GM18502 (cell line): Measurements from ENCODE around the gene CRIM1.

ENCODE experiments used
- ATAC-seq: cut with Tn5 transposase; IDR thresholded peaks from one replicate; pipeline ENCODE4 v1.9.1; 2021; ENCODE audit warnings: mild to moderate bottlenecking; ENCODE audit not compliant: unreplicated experiment, poor library complexity

Gene CRIM1

GRCh38 chr2:36538335-36538734 is 182.8 kb downstream of the CRIM1 start:
- ATAC-seq: no peak

- no peak for ATAC-seq
These were observed 184.1 kb downstream of the CRIM1 start for GRCh38 chr2:36539631-36540030.

- ATAC-seq: no peak
These were observed 185.6 kb downstream of the CRIM1 start for GRCh38 chr2:36540986-36541754.

- no peak for ATAC-seq
These were observed 186.5 kb downstream of the CRIM1 start for GRCh38 chr2:36541891-36542595.

GRCh38 chr2:36544638-36545338 is 189.2 kb downstream of the CRIM1 start:
- ATAC-seq: no peak

- no peak for ATAC-seq
These were observed 190.4 kb downstream of the CRIM1 start for GRCh38 chr2:36545871-36546416.

- no peak for ATAC-seq
These were observed 192.3 kb downstream of the CRIM1 start for GRCh38 chr2:36547906-36548305.

GRCh38 chr2:36549165-36549574 is 193.6 kb downstream of the CRIM1 start:
- no peak for ATAC-seq

GRCh38 chr2:36550006-36550405 is 194.4 kb downstream of the CRIM1 start:
- ATAC-seq: no peak

- no peak for ATAC-seq
These were observed 198.1 kb downstream of the CRIM1 start for GRCh38 chr2:36553683-36554082.

- ATAC-seq: no peak
These were observed 199.0 kb downstream of the CRIM1 start for GRCh38 chr2:36554531-36554930.

GRCh38 chr2:36555789-36556188 is 200.2 kb downstream of the CRIM1 start:
- no peak for ATAC-seq

- ATAC-seq: no peak
These were observed 201.3 kb downstream of the CRIM1 start for GRCh38 chr2:36556842-36557241.

- no peak for ATAC-seq
These were observed 203.8 kb downstream of the CRIM1 start for GRCh38 chr2:36559221-36559942.

- no peak for ATAC-seq
These were observed 205.1 kb downstream of the CRIM1 start for GRCh38 chr2:36560726-36561125.

GRCh38 chr2:36561237-36561944 is 205.8 kb downstream of the CRIM1 start:
- no peak for ATAC-seq

- no peak for ATAC-seq
These were observed 206.7 kb downstream of the CRIM1 start for GRCh38 chr2:36562240-36562639.

GRCh38 chr2:36562973-36563532 is 207.5 kb downstream of the CRIM1 start:
- no peak for ATAC-seq

- no peak for ATAC-seq
These were observed 208.9 kb downstream of the CRIM1 start for GRCh38 chr2:36564377-36564930.
